ENCODE data around the gene SUFU.

Gene SUFU

DNA sequence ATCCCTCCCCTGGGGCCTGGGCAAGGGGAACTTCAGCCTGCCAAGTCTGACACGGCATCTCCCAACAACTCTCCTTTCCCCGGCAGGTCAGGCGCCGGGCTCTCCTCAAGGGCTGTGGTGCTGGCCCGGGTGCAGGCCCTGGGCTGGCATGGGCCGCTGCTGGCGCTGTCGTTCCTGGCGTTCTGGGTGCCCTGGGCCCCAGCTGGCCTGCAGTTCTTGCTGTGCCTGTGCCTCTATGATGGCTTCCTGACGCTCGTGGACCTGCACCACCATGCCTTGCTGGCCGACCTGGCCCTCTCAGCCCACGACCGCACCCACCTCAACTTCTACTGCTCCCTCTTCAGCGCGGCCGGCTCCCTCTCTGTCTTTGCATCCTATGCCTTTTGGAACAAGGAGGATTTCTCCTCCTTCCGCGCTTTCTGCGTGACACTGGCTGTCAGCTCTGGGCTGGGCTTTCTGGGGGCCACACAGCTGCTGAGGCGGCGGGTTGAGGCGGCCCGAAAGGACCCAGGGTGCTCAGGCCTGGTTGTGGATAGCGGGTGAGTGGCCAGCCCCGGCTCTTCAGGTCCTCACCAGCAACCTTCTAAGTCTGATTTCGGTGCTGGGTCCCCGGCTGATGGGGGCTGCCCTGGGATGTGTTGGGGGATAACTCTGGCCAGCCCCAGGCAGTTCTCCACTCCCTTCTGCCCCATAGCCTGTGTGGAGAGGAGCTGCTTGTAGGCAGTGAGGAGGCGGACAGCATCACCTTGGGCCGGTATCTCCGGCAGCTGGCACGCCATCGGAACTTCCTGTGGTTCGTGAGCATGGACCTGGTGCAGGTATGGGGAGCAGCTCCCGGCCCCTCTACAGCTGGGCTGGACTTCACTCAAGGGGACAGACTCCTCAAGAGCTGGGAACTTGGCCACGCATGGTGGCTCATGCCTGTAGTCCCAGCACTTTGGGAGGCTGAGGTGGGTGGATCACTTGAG is 32.9 kb upstream of the SUFU start:
- H3K27ac Mint-ChIP-seq = no peak overlapping the region
- H3K4me1 Mint-ChIP-seq (ENCODE audit: low read depth) = peaks cover 14% of the 10 kb centered on the region
- H3K4me3 Mint-ChIP-seq = no peak overlapping the region
- H3K36me3 Mint-ChIP-seq (ENCODE audit: low read depth) = peaks cover 20% of the 10 kb centered on the region
- no peaks in the 10 kb centered on the region for H3K9me3 Mint-ChIP-seq
- no peaks in the 10 kb centered on the region for H3K27me3 Mint-ChIP-seq (ENCODE audit: low read depth)

DNA sequence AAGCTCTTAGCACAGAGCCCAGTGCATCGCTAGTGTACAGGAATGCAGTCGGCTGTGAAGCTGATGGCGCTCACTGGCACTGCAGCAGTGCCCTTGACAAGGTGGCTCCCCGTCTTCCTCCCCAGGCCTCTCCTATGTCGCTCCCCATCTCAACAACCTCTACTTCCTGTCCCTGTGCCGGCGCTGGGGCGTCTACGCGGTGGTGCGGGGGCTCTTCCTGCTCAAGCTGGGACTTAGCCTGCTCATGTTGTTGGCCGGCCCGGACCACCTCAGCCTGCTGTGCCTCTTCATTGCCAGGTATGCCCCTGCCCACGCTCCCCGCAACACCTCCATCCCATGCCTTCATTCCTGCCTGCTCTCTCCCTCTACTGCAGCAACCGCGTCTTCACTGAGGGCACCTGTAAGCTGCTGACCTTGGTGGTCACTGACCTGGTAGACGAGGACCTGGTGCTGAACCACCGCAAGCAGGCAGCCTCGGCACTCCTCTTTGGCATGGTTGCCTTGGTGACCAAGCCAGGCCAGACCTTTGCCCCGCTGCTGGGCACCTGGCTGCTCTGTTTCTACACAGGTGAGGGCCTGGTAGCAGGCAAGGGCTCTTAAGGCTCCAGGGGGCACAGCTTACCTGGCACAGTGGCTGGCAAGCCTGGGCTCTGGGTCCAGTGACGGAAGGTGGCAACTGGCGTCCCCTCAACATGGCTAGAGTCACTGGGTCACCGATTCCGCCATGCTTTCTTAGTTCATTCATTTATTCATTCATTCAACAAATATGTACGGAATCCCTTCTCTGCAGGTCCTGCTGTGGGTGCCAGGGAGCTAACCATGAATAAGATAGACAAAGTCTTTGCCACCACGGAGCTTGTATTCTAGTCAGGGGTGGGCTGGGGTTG is 30.1 kb upstream of the SUFU start:
- Mint-ChIP-seq H3K4me1 (ENCODE audit: low read depth) (peaks cover 14% of the 10 kb centered on the region), H3K27ac (peak overlapping the region; percentile 65), H3K9me3 (no peaks in the 10 kb centered on the region), H3K36me3 (ENCODE audit: low read depth) (peaks cover 18% of the 10 kb centered on the region), H3K27me3 (ENCODE audit: low read depth) (no peaks in the 10 kb centered on the region), H3K4me3 (no peak overlapping the region)

GRCh38 chr10:102475451-102476040 is 28.2 kb upstream of the SUFU start:
- Mint-ChIP-seq H3K27ac (peak overlapping the region; percentile 24), H3K27me3 (ENCODE audit: low read depth) (no peaks in the 10 kb centered on the region), H3K4me1 (ENCODE audit: low read depth) (peaks cover 15% of the 10 kb centered on the region), H3K36me3 (ENCODE audit: low read depth) (peaks cover 28% of the 10 kb centered on the region), H3K4me3 (no peak overlapping the region), H3K9me3 (no peaks in the 10 kb centered on the region)

GRCh38 chr10:102476466-102477141 is 27.2 kb upstream of the SUFU start:
- Mint-ChIP-seq H3K4me1 (ENCODE audit: low read depth) (peaks cover 15% of the 10 kb centered on the region), H3K36me3 (ENCODE audit: low read depth) (peaks cover 30% of the 10 kb centered on the region), H3K4me3 (no peak overlapping the region), H3K9me3 (no peaks in the 10 kb centered on the region), H3K27ac (no peak overlapping the region), H3K27me3 (ENCODE audit: low read depth) (no peaks in the 10 kb centered on the region)

- Mint-ChIP-seq H3K9me3 (no peaks in the 10 kb centered on the region), H3K27me3 (ENCODE audit: low read depth) (no peaks in the 10 kb centered on the region), H3K36me3 (ENCODE audit: low read depth) (peaks cover 34% of the 10 kb centered on the region), H3K4me3 (no peak overlapping the region), H3K4me1 (ENCODE audit: low read depth) (peaks cover 5% of the 10 kb centered on the region), H3K27ac (no peak overlapping the region)
Observed at GRCh38 chr10:102479651-102480050, 24.1 kb upstream of the SUFU start.

DNA sequence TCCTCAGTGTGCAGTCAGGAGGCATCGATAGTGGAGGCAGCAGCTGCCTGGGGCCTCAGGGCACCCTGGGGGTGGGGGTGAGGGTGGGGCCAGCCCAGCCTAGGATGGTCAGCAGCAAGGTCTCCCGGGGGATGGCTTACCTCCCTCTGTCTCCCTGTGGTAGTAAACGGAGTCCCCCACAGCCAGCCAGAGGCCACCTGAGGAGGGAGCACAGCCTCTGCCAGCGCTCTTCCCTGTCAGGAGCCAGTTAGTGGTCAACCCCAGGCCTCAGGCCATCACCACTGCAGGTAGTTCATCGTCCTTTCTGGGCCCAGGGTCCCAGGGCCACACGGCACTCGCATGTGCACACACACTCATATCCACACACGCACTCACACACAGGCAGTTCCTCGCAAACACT is 23.4 kb upstream of the SUFU start:
- peaks cover 31% of the 10 kb centered on the region for H3K36me3 Mint-ChIP-seq (ENCODE audit: low read depth)
- H3K4me1 Mint-ChIP-seq (ENCODE audit: low read depth) = peaks cover 5% of the 10 kb centered on the region
- H3K27me3 Mint-ChIP-seq (ENCODE audit: low read depth) = no peaks in the 10 kb centered on the region
- no peaks in the 10 kb centered on the region for H3K9me3 Mint-ChIP-seq
- no peak overlapping the region for H3K27ac Mint-ChIP-seq
- H3K4me3 Mint-ChIP-seq = no peak overlapping the region

DNA sequence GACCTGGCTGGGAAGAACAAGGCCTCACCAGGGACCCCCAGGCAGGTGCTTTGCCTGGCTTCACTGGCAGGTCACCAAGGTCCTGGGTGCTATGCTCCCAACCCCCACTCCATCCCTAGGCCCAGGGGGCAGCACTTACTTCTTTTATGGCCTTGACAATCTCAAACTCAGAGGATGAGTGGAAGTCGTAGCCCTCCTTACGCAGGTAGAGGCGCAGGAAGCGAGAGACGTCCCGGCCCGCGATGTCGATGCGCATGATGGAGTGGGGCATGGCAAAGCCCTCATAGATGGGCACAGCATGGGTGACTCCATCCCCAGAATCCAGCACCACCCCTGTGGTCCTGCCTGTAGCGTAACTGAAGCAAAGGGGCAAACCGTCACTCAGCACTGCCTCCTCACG is 19.8 kb upstream of the SUFU start:
- peaks cover 2% of the 10 kb centered on the region for H3K4me1 Mint-ChIP-seq (ENCODE audit: low read depth)
- no peaks in the 10 kb centered on the region for H3K27me3 Mint-ChIP-seq (ENCODE audit: low read depth)
- H3K27ac Mint-ChIP-seq = no peak overlapping the region
- H3K4me3 Mint-ChIP-seq = no peak overlapping the region
- no peaks in the 10 kb centered on the region for H3K9me3 Mint-ChIP-seq
- H3K36me3 Mint-ChIP-seq (ENCODE audit: low read depth) = peaks cover 37% of the 10 kb centered on the region

DNA sequence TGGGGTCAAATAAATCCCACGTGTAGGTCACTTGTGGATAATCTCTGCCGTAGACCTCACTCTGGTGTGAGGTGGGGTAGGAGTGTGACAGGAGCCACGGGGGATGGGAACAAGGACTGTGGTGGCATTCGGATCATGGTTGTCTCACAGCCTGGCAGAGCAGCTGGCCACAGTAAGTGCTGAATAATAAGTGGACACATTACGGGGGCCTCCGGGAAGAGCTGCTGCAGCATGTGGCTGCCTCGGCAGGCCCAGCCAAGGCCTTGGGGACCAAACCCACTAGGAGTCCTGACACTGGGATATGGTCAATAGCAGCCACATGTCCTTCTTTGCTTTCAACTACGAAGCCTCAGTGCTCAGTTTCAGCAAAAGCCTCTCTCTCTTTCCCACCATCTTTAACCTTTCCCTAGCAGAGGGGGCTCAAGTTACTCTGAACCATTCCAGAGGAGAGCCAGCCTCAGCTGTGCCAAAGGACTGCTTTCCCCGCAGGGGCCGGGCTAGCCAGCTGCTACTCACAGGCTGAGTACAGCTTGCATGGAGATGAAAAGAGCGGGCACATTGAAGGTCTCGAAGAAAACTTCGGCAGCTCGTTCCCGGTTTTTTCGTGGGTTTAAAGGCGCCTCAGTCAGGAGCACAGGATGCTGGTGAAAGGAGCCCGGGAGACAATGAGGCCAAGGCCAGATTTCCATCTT is 18.5 kb upstream of the SUFU start:
- no peaks in the 10 kb centered on the region for H3K27me3 Mint-ChIP-seq (ENCODE audit: low read depth)
- no peak overlapping the region for H3K27ac Mint-ChIP-seq
- no peaks in the 10 kb centered on the region for H3K4me1 Mint-ChIP-seq (ENCODE audit: low read depth)
- H3K9me3 Mint-ChIP-seq = no peaks in the 10 kb centered on the region
- peaks cover 35% of the 10 kb centered on the region for H3K36me3 Mint-ChIP-seq (ENCODE audit: low read depth)
- H3K4me3 Mint-ChIP-seq = no peak overlapping the region

GRCh38 chr10:102491136-102491535 is 12.6 kb upstream of the SUFU start:
- Mint-ChIP-seq H3K36me3 (ENCODE audit: low read depth) (peaks cover 13% of the 10 kb centered on the region), H3K4me1 (ENCODE audit: low read depth) (peaks cover 8% of the 10 kb centered on the region), H3K27ac (no peak overlapping the region), H3K9me3 (no peaks in the 10 kb centered on the region), H3K4me3 (no peak overlapping the region), H3K27me3 (ENCODE audit: low read depth) (no peaks in the 10 kb centered on the region)

DNA sequence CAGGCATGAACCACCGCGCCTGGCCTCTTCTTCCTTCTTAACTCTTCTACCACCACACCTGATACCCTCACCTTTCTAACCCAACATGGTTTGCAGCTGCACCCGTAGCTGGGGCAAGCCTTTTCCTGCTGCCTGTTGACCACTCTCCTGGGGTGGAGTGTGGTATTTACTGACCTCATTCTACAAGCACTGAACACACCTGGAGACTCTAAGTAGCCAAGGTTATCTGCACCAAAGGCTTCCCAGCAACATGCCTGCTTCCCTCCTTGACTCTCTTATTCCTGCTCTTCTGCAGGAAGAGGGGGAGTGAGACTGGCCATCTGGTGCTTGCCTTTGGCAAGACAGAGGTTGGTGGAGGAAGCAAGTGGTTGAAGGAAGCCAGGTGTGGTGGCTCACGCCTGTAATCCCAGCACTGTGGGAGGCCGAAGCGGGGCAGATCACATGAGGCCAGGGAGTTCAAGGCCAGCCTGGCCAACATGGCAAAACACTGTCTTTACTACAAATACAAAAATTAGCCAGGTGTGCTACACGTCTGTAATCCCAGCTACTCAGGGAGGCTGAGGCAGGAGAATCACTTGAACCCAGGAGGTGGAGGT is 11.3 kb upstream of the SUFU start:
- no peak overlapping the region for H3K4me3 Mint-ChIP-seq
- H3K27me3 Mint-ChIP-seq (ENCODE audit: low read depth) = no peaks in the 10 kb centered on the region
- peaks cover 14% of the 10 kb centered on the region for H3K36me3 Mint-ChIP-seq (ENCODE audit: low read depth)
- no peak overlapping the region for H3K27ac Mint-ChIP-seq
- H3K9me3 Mint-ChIP-seq = no peaks in the 10 kb centered on the region
- peaks cover 8% of the 10 kb centered on the region for H3K4me1 Mint-ChIP-seq (ENCODE audit: low read depth)

- Mint-ChIP-seq H3K9me3 (no peaks in the 10 kb centered on the region), H3K27me3 (ENCODE audit: low read depth) (no peaks in the 10 kb centered on the region), H3K36me3 (ENCODE audit: low read depth) (peaks cover 11% of the 10 kb centered on the region), H3K4me1 (ENCODE audit: low read depth) (peaks cover 8% of the 10 kb centered on the region), H3K27ac (no peak overlapping the region), H3K4me3 (no peak overlapping the region)
Observed at GRCh38 chr10:102492983-102493382, 10.8 kb upstream of the SUFU start.

DNA sequence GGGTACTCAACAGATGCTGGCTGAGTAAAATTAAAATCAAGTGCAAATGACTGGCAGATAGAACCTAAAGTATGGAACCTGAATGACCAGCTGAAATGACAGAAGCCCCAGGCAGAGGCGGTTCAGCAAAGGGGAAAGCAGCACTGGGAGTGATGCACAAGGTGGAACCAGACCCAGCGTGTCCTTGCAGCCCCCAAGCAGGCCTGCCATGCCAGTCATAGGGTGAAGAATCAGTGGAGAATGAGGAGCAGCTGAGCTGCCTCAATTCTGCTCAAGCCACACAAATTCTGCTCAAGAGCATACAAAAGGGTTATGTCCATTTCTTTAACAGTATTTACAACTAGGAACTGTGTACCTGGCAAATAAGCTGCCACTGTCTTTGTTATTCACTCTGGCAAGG is 10.0 kb upstream of the SUFU start:
- no peaks in the 10 kb centered on the region for H3K27me3 Mint-ChIP-seq (ENCODE audit: low read depth)
- peaks cover 9% of the 10 kb centered on the region for H3K36me3 Mint-ChIP-seq (ENCODE audit: low read depth)
- H3K4me1 Mint-ChIP-seq (ENCODE audit: low read depth) = peaks cover 10% of the 10 kb centered on the region
- no peak overlapping the region for H3K4me3 Mint-ChIP-seq
- no peak overlapping the region for H3K27ac Mint-ChIP-seq
- no peaks in the 10 kb centered on the region for H3K9me3 Mint-ChIP-seq

GRCh38 chr10:102497545-102497944 is 6.2 kb upstream of the SUFU start:
- Mint-ChIP-seq H3K36me3 (ENCODE audit: low read depth) (peaks cover 3% of the 10 kb centered on the region), H3K9me3 (no peaks in the 10 kb centered on the region), H3K4me3 (no peak overlapping the region), H3K27ac (no peak overlapping the region), H3K27me3 (ENCODE audit: low read depth) (no peaks in the 10 kb centered on the region), H3K4me1 (ENCODE audit: low read depth) (peaks cover 17% of the 10 kb centered on the region)
